ENCODE data around the gene LVRN.

LVRN gene

GRCh38 chr5:115946655-115947054, 15.6 kb upstream of the LVRN start:
- H3K4me3 ChIP-seq (ENCODE audit: low read depth, low read length), result no peak overlapping the region
- no peaks in the 10 kb centered on the region for H3K9me3 ChIP-seq
- DNase-seq, result no peak
- no peaks in the 10 kb centered on the region for H3K36me3 ChIP-seq
- TF ChIP-seq CTCF (IDR thresholded peaks at IDR 0.05; ENCODE audit: low read depth, low read length), result no peak
- H3K4me1 ChIP-seq, result no peaks in the 10 kb centered on the region
- H3K27me3 ChIP-seq, result no peaks in the 10 kb centered on the region; the same call in 1 of the 2 replicates

- no peak for DNase-seq
- no peak overlapping the region for H3K4me3 ChIP-seq (ENCODE audit: low read depth, low read length)
- H3K4me1 ChIP-seq, result no peaks in the 10 kb centered on the region
- no peaks in the 10 kb centered on the region for H3K9me3 ChIP-seq
- H3K27me3 ChIP-seq, result no peaks in the 10 kb centered on the region; the same call in 1 of the 2 replicates
- no peak for TF ChIP-seq CTCF (IDR thresholded peaks at IDR 0.05; ENCODE audit: low read depth, low read length)
- no peaks in the 10 kb centered on the region for H3K36me3 ChIP-seq
These were observed 15.0 kb upstream of the LVRN start for GRCh38 chr5:115947260-115947659.

- no peak for TF ChIP-seq CTCF (IDR thresholded peaks at IDR 0.05; ENCODE audit: low read depth, low read length)
- H3K4me1 ChIP-seq, result no peaks in the 10 kb centered on the region
- H3K27me3 ChIP-seq, result no peaks in the 10 kb centered on the region; the same call in 1 of the 2 replicates
- no peaks in the 10 kb centered on the region for H3K36me3 ChIP-seq
- no peak overlapping the region for H3K4me3 ChIP-seq (ENCODE audit: low read depth, low read length)
- no peaks in the 10 kb centered on the region for H3K9me3 ChIP-seq
- no peak for DNase-seq
These were observed 14.2 kb upstream of the LVRN start for GRCh38 chr5:115948091-115948534.

GRCh38 chr5:115949096-115949495, 13.2 kb upstream of the LVRN start:
- Histone ChIP-seq H3K27me3 (no peaks in the 10 kb centered on the region; the same call in 1 of the 2 replicates), H3K4me1 (no peaks in the 10 kb centered on the region), H3K36me3 (no peaks in the 10 kb centered on the region), H3K9me3 (no peaks in the 10 kb centered on the region), H3K4me3 (ENCODE audit: low read depth, low read length) (no peak overlapping the region)
- DNase-seq, result no peak
- TF ChIP-seq CTCF (IDR thresholded peaks at IDR 0.05; ENCODE audit: low read depth, low read length), result no peak

- H3K4me1 ChIP-seq, result no peaks in the 10 kb centered on the region
- TF ChIP-seq CTCF (IDR thresholded peaks at IDR 0.05; ENCODE audit: low read depth, low read length), result no peak
- DNase-seq, result no peak
These were observed 9.7 kb upstream of the LVRN start for GRCh38 chr5:115952588-115952987.

GRCh38 chr5:115954144-115954543, 8.1 kb upstream of the LVRN start:
- no peak for TF ChIP-seq CTCF (IDR thresholded peaks at IDR 0.05; ENCODE audit: low read depth, low read length)
- Histone ChIP-seq H3K36me3 (no peaks in the 10 kb centered on the region), H3K9me3 (no peaks in the 10 kb centered on the region), H3K4me3 (ENCODE audit: low read depth, low read length) (no peak overlapping the region), H3K27me3 (peaks cover 20% of the 10 kb centered on the region), H3K4me1 (no peaks in the 10 kb centered on the region)
- no peak for DNase-seq

More at GRCh38 chr5:115952588-115952987, 9.7 kb upstream of the LVRN start:
- no peaks in the 10 kb centered on the region for H3K9me3 ChIP-seq
- H3K27me3 ChIP-seq, result peaks cover 14% of the 10 kb centered on the region
- H3K36me3 ChIP-seq, result no peaks in the 10 kb centered on the region
- H3K4me3 ChIP-seq (ENCODE audit: low read depth, low read length), result no peak overlapping the region

Data from BE2C (cell line).